Dedifferentiated amniotic fluid mesenchymal stem cell (primary cell): Measurements from ENCODE around the gene GALNT8.

ENCODE experiments used
- DNase-seq: peaks from one replicate; pipeline ENCODE4 v3.0.0-alpha.2; 2016; ENCODE audit errors: extremely low spot score

Gene GALNT8

DNA sequence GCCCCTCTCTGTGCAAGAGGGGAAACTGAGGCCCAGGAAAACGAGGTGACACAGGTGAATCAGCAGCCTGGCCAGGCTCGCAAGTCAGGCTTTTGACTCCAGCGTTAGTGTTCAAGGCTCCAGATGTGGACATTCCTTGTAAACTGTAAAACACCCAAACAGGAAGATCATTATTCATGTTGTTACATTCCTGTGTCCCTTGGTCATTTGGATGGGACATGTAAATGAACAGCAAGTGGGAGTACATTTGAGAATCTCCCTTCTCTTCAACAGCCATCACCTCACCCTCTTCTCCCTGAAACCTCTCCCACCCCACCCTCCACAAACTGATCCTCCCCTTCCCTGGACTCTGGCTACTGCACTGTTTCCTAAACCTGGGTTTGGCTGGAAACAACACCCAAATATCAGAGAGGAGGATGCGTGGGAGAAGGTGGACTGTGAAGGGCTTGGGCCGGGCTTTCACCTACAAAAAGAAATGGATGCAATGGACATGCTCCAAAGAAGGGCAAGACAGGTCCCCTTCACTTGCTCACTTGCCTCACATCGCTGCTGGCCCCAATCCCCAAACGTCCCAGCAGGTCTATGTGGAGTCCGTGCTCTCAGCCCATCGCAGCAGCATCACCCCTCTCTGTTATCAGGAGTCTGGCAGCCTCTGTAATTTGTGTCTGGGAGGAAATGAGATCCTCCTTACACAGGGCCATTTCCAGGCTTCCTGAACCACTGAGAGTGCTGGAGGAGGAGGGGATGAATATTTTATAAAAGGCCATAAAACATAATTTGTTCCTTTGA is 76.7 kb downstream of the GALNT8 start:
- no peak for DNase-seq

DNA sequence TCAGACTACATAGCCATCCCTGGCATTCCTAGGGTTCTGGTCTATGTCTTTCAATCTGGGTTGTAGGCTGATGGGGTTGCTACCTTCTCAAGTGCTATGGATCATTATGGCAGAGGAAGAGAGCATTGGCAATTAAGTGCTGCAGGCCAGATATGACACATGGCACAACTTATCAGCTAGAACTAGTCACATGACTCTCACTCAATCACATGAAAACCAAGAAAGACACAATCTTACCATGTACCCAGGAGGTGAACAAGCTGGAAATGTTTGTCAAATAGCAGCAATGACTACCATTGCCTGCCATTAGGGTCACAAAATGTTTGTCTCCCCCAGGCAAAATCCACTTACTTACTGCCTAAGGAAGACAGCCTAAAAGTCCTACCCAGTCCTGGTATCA is 80.4 kb downstream of the GALNT8 start:
- DNase-seq = no peak

DNA sequence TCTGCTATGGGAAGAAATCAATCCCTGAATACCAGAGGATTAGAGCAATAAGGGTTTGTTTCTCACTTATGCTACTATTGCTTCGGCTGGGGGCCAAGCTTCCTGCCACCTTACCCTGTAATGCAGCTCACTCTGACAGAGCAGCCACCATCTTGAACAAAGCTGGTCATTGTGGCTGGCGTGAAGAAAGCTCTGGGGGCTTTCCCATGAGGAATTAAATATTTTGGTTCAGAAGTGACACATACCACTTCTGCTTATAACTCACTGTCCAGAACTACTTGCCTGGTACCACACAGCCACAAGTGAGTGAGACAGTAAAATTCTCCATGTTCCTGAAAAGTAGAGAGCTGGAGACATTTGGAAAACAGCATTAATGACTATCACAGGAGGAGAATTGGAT is 82.6 kb downstream of the GALNT8 start:
- DNase-seq = no peak

DNA sequence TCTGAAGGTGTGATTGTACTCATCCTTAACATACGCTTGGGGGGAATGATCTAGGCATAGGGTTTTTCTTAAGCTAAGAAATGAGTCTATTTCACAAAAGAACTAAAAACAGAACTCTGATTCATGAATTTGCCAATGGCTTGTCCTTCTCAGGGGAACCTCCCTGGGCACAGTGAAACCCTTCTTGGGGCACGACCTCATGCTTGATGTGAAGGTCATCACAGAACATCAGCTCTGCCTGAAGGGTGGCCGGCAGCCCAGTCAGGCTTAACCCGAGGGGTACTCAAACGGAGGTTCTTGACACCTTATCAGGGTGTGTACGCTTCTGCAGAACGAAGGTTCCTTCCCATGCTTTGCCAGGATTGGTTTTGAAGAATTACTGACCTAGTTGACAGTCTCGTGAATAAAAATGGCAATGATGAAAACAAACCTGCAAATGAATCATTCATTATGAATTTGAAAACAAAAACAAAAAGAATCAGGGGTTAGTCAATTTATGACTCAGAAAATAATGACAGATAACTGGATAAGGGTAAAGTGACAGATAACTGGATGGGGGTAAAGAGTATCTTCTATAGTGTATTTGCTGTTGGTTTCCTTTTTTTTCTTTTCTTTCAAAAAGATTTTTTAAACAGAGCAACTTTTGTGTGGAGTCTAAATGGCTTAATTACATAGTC is 86.4 kb downstream of the GALNT8 start:
- DNase-seq = no peak

DNA sequence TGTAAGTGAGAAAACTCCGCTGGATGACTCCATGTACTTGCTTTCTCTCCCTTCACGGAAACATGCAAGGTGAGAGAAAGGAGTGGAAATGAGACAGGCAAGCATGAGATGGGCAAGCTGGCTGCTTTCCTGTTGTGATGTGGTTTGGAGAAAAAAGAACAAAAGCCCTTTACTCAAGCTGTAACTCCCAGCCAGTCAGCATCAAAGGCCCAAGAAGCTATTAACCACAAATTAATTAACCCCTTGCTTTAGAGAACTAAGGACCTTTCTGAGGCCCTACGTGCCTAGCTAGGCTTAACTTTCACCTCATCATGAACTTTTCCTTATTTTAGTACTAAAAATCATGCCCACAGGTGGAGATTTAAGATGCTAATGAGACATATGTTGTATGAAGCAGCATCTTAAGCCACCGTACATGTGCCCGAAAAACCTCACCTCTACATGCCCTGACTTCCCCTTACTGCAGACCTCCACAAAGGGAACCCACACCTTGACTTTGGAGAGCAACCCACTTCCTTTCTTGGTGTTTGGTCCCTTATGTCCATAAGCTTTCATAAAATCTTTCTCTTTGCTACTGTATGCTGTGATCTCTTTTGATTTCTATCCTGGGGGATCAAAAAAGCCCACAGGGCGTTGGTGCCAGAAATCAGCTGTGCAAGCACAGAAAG is 87.0 kb downstream of the GALNT8 start:
- no peak for DNase-seq

DNA sequence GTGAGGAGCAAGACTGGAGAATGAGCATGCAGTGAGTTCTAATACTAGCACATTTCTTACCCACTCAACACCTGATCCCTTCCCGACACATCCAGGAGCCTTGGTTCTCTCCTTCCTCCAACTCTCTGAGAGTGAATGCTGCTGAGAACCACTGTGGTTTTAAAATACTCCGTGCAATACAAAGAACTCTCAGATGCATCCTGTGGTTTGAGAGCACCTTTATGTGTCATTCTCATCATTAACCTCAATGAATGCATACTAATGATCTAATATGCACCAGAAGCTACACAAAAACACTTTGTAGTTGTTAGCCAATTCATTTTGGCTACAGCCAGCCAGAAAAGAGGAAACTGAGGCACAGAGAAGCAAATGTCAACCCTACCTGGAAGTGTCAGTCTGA is 87.6 kb downstream of the GALNT8 start:
- no peak for DNase-seq

DNA sequence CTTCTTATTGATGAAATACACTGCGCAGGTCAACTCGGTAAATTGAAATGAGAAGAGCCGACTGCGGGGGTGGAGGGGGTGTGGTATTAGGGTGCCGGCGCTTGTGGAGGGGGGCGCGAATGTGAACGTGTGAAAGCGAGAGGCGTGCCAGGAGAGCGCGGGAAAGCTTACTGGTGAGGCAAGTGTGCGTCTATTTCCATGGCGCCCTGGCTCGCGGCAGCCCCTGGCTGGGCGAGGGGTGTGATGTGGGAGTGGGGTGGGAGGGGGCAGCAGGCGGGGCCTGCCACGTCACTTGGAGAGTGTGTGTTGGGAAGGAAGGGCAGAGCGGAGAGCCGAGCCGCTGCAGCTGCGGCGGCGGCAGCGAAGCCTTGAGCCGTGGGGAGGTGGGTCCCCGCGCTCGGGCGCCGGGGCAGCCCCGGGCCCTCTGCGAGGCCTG is 88.8 kb downstream of the GALNT8 start:
- DNase-seq = no peak

DNA sequence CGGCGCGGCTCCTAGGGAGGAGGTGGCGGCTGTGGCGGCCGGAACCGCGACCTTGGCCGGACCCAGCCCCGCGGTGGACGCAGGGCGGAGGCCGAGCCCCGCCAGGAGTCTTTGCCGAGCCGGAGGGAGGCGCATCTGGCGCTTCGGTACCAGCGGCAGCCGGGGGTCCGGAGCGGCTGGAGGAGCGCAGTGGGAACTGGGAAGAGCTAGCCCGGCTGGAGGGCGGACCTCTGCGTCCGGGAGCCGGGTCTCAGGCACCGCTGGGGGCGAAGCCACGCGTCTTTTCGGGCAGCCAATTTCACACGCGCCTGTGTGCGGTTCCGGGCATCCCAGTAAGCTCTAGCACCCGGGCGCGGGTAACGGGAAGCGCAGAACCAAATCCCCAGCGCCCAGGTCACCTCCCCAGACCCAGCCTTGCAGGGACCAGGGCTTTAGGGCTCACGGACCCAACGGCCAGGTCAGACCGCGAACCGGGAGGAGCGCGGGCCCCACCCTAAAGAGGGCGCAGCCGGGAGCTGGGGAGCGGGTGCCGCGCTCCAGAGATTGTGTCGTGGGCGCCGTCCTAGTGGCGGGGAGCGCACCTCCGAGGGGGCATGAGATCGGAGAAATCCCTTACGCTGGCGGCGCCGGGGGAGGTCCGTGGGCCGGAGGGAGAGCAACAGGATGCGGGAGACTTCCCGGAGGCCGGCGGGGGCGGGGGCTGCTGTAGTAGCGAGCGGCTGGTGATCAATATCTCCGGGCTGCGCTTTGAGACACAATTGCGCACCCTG is 89.4 kb downstream of the GALNT8 start:
- DNase-seq = no peak

DNA sequence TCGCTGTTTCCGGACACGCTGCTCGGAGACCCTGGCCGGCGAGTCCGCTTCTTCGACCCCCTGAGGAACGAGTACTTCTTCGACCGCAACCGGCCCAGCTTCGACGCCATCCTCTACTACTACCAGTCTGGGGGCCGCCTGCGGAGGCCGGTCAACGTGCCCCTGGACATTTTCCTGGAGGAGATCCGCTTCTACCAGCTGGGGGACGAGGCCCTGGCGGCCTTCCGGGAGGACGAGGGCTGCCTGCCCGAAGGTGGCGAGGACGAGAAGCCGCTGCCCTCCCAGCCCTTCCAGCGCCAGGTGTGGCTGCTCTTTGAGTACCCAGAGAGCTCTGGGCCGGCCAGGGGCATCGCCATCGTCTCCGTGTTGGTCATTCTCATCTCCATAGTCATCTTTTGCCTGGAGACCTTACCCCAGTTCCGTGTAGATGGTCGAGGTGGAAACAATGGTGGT is 90.0 kb downstream of the GALNT8 start:
- DNase-seq = no peak

DNA sequence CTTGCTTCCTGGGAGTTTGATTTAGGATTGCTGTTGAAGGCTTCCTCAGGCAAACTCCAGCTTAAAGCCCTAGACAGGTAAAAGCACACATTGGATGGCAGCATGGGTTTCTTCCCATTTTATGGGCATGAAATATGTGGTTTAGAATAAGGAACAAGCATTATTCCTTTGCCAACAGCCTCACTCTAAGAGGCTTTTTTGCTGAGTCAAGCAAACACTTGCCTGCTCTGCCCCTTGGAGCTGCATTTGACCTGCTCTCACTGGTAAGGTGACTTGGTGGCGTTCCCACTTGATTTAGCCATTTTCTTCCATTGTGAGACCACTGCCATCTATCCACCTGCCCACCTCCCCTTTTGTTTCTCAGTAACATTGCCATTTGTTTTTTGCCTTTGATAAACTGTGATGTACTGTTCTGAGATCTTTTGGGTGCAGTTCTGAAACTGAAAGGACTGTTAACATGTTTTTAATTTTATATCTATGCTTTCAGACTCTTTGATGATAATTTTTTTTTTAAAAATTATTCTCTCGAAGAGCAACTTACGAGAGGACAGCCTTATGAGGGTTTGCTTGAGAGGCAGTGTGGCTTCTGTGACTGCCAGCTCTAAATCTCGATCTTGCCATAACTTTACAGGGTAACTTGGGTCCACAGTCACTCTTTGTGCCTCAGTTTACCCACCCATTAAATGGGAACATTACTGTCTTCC is 92.6 kb downstream of the GALNT8 start:
- no peak for DNase-seq

DNA sequence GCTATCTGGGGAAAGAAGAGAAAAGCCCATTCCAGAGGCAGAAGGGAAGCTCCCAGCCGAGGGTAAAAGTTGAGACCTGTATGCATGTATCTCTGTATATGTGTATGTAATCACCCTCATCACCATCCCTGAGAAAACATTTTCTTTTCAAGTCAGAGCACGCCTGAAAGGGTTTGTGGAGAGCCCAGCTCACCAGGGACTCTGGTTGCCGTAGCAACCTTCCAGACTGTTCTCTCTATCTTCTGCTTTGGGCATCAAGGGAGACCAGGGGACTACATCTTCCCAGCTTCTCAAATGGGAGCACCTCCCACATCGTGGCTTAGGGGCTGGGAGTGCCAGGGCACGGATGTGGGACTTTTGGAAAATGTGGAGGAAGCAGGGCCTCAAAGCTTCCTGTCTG is 93.5 kb downstream of the GALNT8 start:
- DNase-seq = no peak

DNA sequence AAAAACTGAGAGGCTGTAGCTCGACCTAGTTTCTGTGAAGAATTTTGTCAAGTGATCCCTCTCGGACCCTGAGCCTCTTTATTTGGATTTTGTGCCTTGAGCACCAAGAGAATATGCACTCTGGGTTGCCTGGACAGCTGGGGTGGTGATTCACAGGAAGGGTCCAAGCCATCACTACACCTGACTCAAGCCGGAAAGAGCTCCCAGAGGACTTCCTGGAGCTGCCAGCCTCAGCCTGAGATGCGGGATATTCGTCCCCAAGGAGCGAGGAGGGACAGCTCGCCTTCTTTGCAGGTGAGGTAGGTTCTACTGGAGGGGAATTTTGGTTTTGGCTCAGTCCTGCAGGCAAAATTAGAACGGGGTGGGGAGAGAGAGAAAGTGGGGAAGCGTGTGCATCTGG is 94.3 kb downstream of the GALNT8 start:
- DNase-seq = no peak

DNA sequence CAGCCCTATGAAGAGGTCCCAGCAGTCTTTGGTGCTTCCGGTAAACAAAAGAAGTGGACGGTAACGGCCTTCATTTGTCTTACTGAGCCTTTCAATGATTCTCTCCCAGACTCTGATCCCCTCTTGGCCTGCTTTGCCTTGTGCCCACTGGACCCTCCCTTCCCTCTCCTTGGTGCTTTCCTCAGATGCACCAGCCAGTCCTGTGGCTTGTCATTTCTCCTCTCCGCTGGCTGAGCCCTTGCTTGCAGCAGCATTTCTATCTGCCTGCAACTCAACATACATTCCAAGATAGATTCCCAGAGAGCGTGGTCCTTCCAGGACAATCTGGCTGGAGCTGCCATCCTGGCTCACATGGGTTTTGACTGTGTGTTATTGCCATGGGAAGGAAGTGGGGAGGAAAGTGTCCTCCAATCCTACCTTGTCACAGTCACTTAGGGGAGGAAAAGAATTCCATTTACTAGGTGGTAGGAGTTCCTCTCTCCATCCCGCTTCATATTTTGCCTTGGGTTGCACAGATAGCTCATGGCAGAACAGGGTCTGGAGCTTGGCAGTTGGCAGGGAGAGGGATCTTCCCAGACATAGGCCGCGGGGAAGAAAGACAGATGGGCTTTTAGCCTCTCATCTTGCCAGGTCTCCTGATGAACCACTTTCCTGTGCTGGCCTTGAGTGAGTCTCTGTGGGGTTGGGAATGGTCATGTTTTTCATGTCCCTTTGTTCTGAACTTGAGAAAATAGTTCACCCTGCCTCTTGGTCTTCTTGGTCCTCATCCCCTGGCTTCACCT is 96.7 kb downstream of the GALNT8 start:
- DNase-seq = no peak

DNA sequence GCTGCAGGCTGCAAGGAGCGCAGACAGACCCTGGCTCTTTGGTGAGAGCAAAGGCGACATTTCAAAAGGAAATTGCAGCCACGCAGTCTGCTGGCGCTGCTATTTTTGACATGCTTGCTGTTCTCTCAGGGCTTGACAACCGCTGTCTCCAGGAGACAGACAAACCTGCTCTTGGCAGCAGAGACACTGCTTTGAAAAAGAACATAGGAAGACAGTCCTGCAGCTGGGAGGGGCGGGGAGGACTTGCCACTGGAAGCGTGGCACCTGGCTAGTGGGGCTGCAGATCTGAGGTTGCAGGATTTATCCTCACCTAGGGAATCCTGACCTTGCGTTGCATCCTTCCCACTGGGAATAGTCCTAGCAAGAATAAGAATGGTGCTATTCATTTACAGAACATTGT is 97.7 kb downstream of the GALNT8 start:
- DNase-seq = no peak

DNA sequence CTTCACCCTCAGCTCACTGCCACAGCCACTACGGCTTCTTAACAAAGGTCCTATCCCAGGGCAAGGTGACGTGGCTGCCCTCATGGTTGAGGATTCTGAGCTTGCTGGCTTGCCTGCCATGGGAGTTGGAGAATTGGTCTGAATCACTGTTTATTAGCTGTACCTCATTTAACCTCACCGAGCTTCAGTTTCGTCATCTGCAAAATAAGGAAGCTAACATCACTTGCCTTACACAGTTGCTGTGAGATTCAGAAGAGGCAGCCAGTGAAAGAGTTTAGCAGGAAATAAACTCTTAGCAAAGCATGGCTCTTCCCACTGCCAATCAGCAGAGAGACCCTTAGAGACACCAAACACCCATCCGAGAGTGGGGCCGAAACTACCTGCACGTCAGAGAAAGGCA is 99.5 kb downstream of the GALNT8 start:
- DNase-seq = no peak

DNA sequence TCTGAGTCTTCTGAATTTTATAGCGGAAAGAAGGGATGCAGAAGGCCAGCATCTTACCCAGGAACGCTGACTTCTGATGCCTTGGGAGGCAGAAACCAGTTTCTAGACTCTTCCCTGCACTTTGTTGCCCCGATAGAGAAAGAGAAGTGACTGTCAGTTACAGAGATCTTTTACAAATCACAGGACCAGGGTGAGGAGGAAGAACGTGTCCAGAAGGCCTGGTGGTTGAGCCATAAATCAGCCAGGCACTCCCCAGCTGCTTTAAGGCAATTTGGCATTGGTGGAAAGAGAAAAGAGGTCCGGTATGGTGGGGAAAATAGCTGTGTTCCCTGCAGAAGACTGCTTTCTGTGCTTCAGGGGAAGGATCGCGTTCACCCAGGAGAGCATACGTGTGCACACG is 100.8 kb downstream of the GALNT8 start:
- DNase-seq = no peak
